Calu3 (cell line): ENCODE data around the gene ZNF518B. TPM values are rescaled to one million over a fixed set of nuclear protein-coding genes. Genes with fewer than 3 reads are reported as not detected.

Experiments used
- BruUV-seq: library from RNA; stranded (reverse); fragments of 400-500 nt; replicated peaks from 2 replicates; lab custom pipeline; 2021; lab: Mats Ljungman, UMichigan
- CTCF ChIA-PET: fragments of 300-600 bp; sonication (Branson Sonifier 250); formaldehyde crosslinking; loops from one replicate; lab custom pipeline; 2022; ENCODE audit warnings: antibody characterized with exemption; lab: Charles Lee
- DNase-seq: peaks from one replicate; pipeline ENCODE4 v3.0.0; 2022
- H3K27ac Mint-ChIP-seq: one replicate; pipeline ENCODE4 v1.8.0; 2022; ENCODE audit warnings: mixed read lengths; ENCODE audit not compliant: unreplicated experiment
- H3K27me3 Mint-ChIP-seq: one replicate; pipeline ENCODE4 v1.8.0; 2022; ENCODE audit warnings: mixed read lengths; ENCODE audit not compliant: unreplicated experiment
- H3K36me3 Mint-ChIP-seq: one replicate; pipeline ENCODE4 v1.8.0; 2022; ENCODE audit warnings: mild to moderate bottlenecking, moderate library complexity, mixed read lengths; ENCODE audit not compliant: insufficient read depth, unreplicated experiment
- H3K4me1 Mint-ChIP-seq: one replicate; pipeline ENCODE4 v1.8.0; 2022; ENCODE audit warnings: mild to moderate bottlenecking, low read depth, mixed read lengths; ENCODE audit not compliant: unreplicated experiment
- H3K4me3 Mint-ChIP-seq: one replicate; pipeline ENCODE4 v1.8.0; 2022; ENCODE audit warnings: mild to moderate bottlenecking, low read depth, moderate library complexity, mixed read lengths; ENCODE audit not compliant: unreplicated experiment
- H3K9me3 Mint-ChIP-seq: one replicate; pipeline ENCODE4 v1.8.0; 2022; ENCODE audit warnings: low read depth, mixed read lengths; ENCODE audit not compliant: unreplicated experiment
- intact Hi-C: fragments of 100-400 bp; cut with micrococcal nuclease; formaldehyde crosslinking; loops from one replicate; pipeline ENCODE4 v1.10.0; 2022; ENCODE audit not compliant: unreplicated experiment
- total RNA-seq: library from RNA; stranded (reverse); gene quantifications from 2 replicates; pipeline ENCODE4 v1.2.3, GENCODE V29; 2022
- TF ChIP-seq, protein P1 (sequence below): fragments of 200-600 bp; IDR thresholded peaks from one replicate; pipeline ENCODE4 v1.8.0; 2022; ENCODE audit warnings: antibody characterized with exemption; ENCODE audit not compliant: unreplicated experiment

ZNF518B gene
- total RNA-seq, 1 experiment from 2014 or later: not detected

- CTCF ChIA-PET: no interaction called here
- TF ChIP-seq, protein P1, sequence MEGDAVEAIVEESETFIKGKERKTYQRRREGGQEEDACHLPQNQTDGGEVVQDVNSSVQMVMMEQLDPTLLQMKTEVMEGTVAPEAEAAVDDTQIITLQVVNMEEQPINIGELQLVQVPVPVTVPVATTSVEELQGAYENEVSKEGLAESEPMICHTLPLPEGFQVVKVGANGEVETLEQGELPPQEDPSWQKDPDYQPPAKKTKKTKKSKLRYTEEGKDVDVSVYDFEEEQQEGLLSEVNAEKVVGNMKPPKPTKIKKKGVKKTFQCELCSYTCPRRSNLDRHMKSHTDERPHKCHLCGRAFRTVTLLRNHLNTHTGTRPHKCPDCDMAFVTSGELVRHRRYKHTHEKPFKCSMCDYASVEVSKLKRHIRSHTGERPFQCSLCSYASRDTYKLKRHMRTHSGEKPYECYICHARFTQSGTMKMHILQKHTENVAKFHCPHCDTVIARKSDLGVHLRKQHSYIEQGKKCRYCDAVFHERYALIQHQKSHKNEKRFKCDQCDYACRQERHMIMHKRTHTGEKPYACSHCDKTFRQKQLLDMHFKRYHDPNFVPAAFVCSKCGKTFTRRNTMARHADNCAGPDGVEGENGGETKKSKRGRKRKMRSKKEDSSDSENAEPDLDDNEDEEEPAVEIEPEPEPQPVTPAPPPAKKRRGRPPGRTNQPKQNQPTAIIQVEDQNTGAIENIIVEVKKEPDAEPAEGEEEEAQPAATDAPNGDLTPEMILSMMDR: no peak
- DNase-seq: no peak
- Mint-ChIP-seq H3K9me3 (no peaks in the 10 kb centered on the region), H3K4me3 (no peak overlapping the region), H3K4me1 (no peaks in the 10 kb centered on the region), H3K27ac (no peak overlapping the region), H3K36me3 (no peaks in the 10 kb centered on the region), H3K27me3 (no peaks in the 10 kb centered on the region)
- intact Hi-C loops: no loop called here
- BruUV-seq: no TSS peak
Observed at GRCh38 chr4:10395971-10396580, 61.1 kb downstream of the ZNF518B start.

Other genes with a start within 250 kb of the ZNF518B start
- not detected in 2 replicates for gene CLNK, start 227.3 kb upstream of the ZNF518B start, total RNA-seq